ENCODE results near the gene PPFIBP1.

DNA sequence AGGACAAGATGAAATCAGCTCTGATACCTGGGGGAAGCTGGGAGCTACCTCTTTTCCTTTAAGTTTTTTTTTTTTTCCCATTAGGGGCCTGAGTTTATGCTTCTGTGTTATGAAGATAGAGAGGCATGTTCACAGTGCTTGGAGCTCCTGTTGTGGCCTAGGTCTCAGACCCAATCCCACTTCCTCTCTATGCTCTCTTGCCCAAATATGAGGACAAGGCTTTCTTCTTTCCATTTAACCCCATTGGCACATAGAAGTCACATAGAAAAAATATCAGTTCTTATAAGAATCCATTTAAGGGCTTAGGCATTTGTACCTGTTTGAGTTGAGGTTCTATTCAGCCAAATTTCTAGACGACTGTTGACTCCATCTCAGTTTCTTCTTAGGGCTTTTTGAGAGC, 199.2 kb downstream of the PPFIBP1 start:
- TF ChIP-seq, protein P1, sequence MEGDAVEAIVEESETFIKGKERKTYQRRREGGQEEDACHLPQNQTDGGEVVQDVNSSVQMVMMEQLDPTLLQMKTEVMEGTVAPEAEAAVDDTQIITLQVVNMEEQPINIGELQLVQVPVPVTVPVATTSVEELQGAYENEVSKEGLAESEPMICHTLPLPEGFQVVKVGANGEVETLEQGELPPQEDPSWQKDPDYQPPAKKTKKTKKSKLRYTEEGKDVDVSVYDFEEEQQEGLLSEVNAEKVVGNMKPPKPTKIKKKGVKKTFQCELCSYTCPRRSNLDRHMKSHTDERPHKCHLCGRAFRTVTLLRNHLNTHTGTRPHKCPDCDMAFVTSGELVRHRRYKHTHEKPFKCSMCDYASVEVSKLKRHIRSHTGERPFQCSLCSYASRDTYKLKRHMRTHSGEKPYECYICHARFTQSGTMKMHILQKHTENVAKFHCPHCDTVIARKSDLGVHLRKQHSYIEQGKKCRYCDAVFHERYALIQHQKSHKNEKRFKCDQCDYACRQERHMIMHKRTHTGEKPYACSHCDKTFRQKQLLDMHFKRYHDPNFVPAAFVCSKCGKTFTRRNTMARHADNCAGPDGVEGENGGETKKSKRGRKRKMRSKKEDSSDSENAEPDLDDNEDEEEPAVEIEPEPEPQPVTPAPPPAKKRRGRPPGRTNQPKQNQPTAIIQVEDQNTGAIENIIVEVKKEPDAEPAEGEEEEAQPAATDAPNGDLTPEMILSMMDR (IDR thresholded peaks at IDR 0.05) = no peak
- TF ChIP-seq EP300 (IDR thresholded peaks at IDR 0.05) (no peak), POLR2A (IDR thresholded peaks at IDR 0.05) (no peak), POLR2AphosphoS5 (IDR thresholded peaks at IDR 0.05) (no peak)

Data from upper lobe of left lung (tissue), 4 donors.